ENCODE data around the gene NID1. TPM values are rescaled to one million over a fixed set of nuclear protein-coding genes. Genes with fewer than 3 reads are reported as not detected.

Gene NID1
- total and polyA plus RNA-seq, 2 donors (not counting 3 experiments of a cell fraction or from before 2014, with no cell fraction given), result 87.0 to 109 TPM

GRCh38 chr1:236082526-236082925 lies 17.6 kb upstream of the NID1 start:
- TF ChIP-seq GATA2 (IDR thresholded peaks at IDR 0.05; ENCODE audit: insufficient read depth, insufficient read length, low read depth, low read length), result no peak
- TF ChIP-seq EZH2 (IDR thresholded peaks at IDR 0.05; ENCODE audit: borderline replicate concordance, low read depth, low read length, severe bottlenecking), result no peak
- TF ChIP-seq CTCF (IDR thresholded peaks at IDR 0.05; ENCODE audit: extremely low read depth in 1 of 2, insufficient read depth in 1 of 2, low read depth in 1 of 2, low read length in 2 of 2), result no peak
- no peak for TF ChIP-seq MAX (IDR thresholded peaks at IDR 0.05; ENCODE audit: insufficient read depth, insufficient read length)
- TF ChIP-seq MYC (IDR thresholded peaks at IDR 0.05; ENCODE audit: low read depth, low read length), result no peak
- no peak for TF ChIP-seq JUN (IDR thresholded peaks at IDR 0.05; ENCODE audit: borderline replicate concordance, insufficient read depth, insufficient read length, low read depth)
- no peak for TF ChIP-seq POLR2A (IDR thresholded peaks at IDR 0.05; ENCODE audit: low read depth, low read length)
- TF ChIP-seq FOS (IDR thresholded peaks at IDR 0.05; ENCODE audit: borderline replicate concordance, insufficient read depth, low read length), result no peak
- TF ChIP-seq POLR2AphosphoS5 (IDR thresholded peaks at IDR 0.05; ENCODE audit: insufficient read depth, low read depth, low read length), result no peak
- Histone ChIP-seq H3K9me3 (replicated peaks; ENCODE audit: control insufficient read depth, insufficient read depth, low read length) (no peaks in the 10 kb centered on the region), H3K9ac (replicated peaks; ENCODE audit: extremely low read depth, insufficient read depth, low read length) (no peak overlapping the region), H3K4me2 (ENCODE audit: insufficient read depth, low read length) (no peak overlapping the region), H3K27ac (ENCODE audit: insufficient read depth, low read depth, low read length) (no peak overlapping the region), H4K20me1 (replicated peaks; ENCODE audit: control insufficient read depth, extremely low read depth, insufficient read depth, low read length) (no peaks in the 10 kb centered on the region), H3K9me1 (replicated peaks; ENCODE audit: control insufficient read depth, extremely low read depth, insufficient read depth, low read length) (no peaks in the 10 kb centered on the region), H2AFZ (ENCODE audit: low read depth, low read length) (no peak overlapping the region), H3K79me2 (ENCODE audit: control insufficient read depth, insufficient read depth, low read length) (no peaks in the 10 kb centered on the region), H3K4me3 (replicated peaks in 1 of 3; ENCODE audit: insufficient read depth in 1 of 3, low read depth in 1 of 3, low read length in 3 of 3) (no peak overlapping the region), H3K36me3 (ENCODE audit: control insufficient read depth in 2 of 2, extremely low read depth in 1 of 2, insufficient read depth in 2 of 2, low read length in 2 of 2) (no peaks in the 10 kb centered on the region), H3K27me3 (ENCODE audit: control insufficient read depth in 2 of 2, insufficient read depth in 2 of 2, low read length in 2 of 2) (no peaks in the 10 kb centered on the region), H3K4me1 (ENCODE audit: control insufficient read depth, extremely low read depth, insufficient read depth, low read length) (peaks cover 2% of the 10 kb centered on the region)
- CTCF ChIA-PET, result no interaction called here
- no TSS peak for BruUV-seq (replicated peaks)
- FAIRE-seq (no peak), DNase-seq (ENCODE audit: low read depth, low spot score) (no peak)
- POLR2A ChIA-PET, result no interaction called here
- intact Hi-C loops (cut with micrococcal nuclease) (no loop called here), dilution Hi-C loops (cut with MboI; ENCODE audit: extremely low pct_ligation_motif_present, low sequenced_read_pairs) (no loop called here)

Measured in endothelial cell of umbilical vein (primary cell).